ENCODE results near the gene PIGK. TPM values are rescaled to one million over a fixed set of nuclear protein-coding genes. Genes with fewer than 3 reads are reported as not detected.
A peak's percentile ranks its signal among the peaks of the same experiment; 100 is the strongest.

Gene PIGK
- total RNA-seq (10 to 100 TPM; 24.3 to 42.4 (median 28.3) TPM), polyA plus RNA-seq (10 to 100 TPM in 1 of 2 donors, 1 to 10 TPM in 1; 6.2 to 16.1 TPM)
- long read RNA-seq, donor 1, full-length matches to known transcripts = 30 of 37 reads
- long read RNA-seq, donor 1, partial matches to known transcripts = 2 of 37 reads
- long read RNA-seq, donor 1, other reads (novel, unspliced or antisense) = 5 of 37 reads
- long read RNA-seq, donor 2, full-length matches to known transcripts = 70 of 83 reads
- long read RNA-seq, donor 2, partial matches to known transcripts = 0 of 83 reads
- long read RNA-seq, donor 2, other reads (novel, unspliced or antisense) = 13 of 83 reads
- long read RNA-seq, donor 3, full-length matches to known transcripts = 27 of 29 reads
- long read RNA-seq, donor 3, partial matches to known transcripts = 1 of 29 reads
- long read RNA-seq, donor 3, other reads (novel, unspliced or antisense) = 1 of 29 reads

GRCh38 chr1:77219166-77219887, at the start of gene PIGK:
Gene PIGK (minus strand): TSS chr1:77219430. CDS start chr1:77219402, 28 bp downstream.
- no peak for TF ChIP-seq POLR2A (IDR thresholded peaks at IDR 0.05)
- TF ChIP-seq, protein P1, sequence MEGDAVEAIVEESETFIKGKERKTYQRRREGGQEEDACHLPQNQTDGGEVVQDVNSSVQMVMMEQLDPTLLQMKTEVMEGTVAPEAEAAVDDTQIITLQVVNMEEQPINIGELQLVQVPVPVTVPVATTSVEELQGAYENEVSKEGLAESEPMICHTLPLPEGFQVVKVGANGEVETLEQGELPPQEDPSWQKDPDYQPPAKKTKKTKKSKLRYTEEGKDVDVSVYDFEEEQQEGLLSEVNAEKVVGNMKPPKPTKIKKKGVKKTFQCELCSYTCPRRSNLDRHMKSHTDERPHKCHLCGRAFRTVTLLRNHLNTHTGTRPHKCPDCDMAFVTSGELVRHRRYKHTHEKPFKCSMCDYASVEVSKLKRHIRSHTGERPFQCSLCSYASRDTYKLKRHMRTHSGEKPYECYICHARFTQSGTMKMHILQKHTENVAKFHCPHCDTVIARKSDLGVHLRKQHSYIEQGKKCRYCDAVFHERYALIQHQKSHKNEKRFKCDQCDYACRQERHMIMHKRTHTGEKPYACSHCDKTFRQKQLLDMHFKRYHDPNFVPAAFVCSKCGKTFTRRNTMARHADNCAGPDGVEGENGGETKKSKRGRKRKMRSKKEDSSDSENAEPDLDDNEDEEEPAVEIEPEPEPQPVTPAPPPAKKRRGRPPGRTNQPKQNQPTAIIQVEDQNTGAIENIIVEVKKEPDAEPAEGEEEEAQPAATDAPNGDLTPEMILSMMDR (IDR thresholded peaks at IDR 0.05) = peak in 1 of 12 donors; percentile 16
- intact Hi-C loops (cut with DNase I) = no loop called here
- peak within 1 kb of the TSS; percentile 48 to 89 (median 73) for H3K4me3 ChIP-seq
- H3K4me1 ChIP-seq = peaks cover 0 to 15% (median 10%) of the 10 kb centered on the region in 12 donors
- 0 to 1% (median 1%) methylated on average over 25 to 31 of the region's 31 CpGs for WGBS, 4 donors
- no peaks in the 10 kb centered on the region for H3K36me3 ChIP-seq
- peak within 1 kb of the TSS; percentile 11 to 90 (median 81) for H3K27ac ChIP-seq
- DNase-seq = peak; percentile 84 to 92 (median 91)
- H3K9me3 ChIP-seq = no peaks in the 10 kb centered on the region
- peak; percentile 97 to 99 (median 98) for ATAC-seq
- H3K27me3 ChIP-seq = no peaks in the 10 kb centered on the region

DNA sequence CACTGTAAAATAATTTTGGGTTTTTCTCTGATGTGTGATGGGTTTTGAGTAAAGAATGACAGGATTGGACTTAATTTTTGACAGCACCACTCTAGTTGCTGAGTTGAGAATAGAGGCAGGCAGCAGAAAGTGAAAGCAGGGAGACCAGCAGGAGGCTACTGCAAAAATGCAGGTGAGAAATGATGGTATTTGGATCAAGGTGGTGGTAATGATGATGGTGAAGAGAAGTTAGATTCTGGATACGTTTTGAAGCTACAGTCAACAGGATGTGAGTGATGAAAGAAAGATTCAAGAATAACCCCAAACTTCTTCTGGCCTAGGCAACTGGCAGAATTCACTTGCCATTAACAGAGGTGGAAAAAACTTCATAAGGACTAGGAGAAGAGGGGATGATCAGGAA, 47.8 kb upstream of the PIGK start:
- TF ChIP-seq, protein P1 (IDR thresholded peaks at IDR 0.05) = no peak
- TF ChIP-seq POLR2A (IDR thresholded peaks at IDR 0.05) = no peak

DNA sequence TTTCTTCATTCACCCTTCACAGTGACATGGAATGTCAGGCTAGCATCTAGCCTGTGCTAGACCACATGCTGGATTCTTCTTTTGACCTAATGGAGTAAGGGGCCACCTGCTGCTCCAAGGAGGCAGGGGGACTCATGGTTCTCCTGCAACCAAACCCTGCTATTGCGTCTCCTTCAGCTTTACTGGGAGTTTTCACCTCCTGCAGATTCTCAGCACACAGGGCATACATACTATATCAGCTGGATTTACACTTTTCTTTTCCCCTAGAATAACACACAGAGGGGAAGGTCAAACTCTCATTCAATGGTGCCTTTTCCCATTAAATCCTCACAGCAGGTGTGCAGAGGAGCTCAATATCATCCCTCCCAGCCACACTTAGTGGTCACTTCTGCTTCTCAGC, 46.0 kb upstream of the PIGK start:
- H3K4me1 ChIP-seq = no peaks in the 10 kb centered on the region
- no peak for DNase-seq
- ATAC-seq = no peak
- intact Hi-C loops (cut with DNase I) = no loop called here
- H3K9me3 ChIP-seq = no peaks in the 10 kb centered on the region
- 33 to 47% (median 42%) methylated on average over 1 of the region's 1 CpG for WGBS, 4 donors
- peaks cover 0 to 11% (median 0%) of the 10 kb centered on the region in 9 donors for H3K27me3 ChIP-seq
- TF ChIP-seq POLR2A (IDR thresholded peaks at IDR 0.05) = no peak
- TF ChIP-seq, protein P1 (IDR thresholded peaks at IDR 0.05) = no peak
- H3K27ac ChIP-seq = no peak overlapping the region
- no peaks in the 10 kb centered on the region for H3K36me3 ChIP-seq
- H3K4me3 ChIP-seq = no peak overlapping the region

More for the DNA sequence above, 47.8 kb upstream of the PIGK start:
- H3K27me3 ChIP-seq = peaks cover 0 to 11% (median 0%) of the 10 kb centered on the region in 9 donors
- DNase-seq (no peak), ATAC-seq (no peak)
- WGBS, 4 donors = 36 to 51% (median 39%) methylated on average over 1 of the region's 1 CpG
- no peak overlapping the region for H3K4me3 ChIP-seq
- intact Hi-C loops (cut with DNase I) = no loop called here
- no peaks in the 10 kb centered on the region for H3K36me3 ChIP-seq
- no peaks in the 10 kb centered on the region for H3K4me1 ChIP-seq
- no peak overlapping the region for H3K27ac ChIP-seq
- H3K9me3 ChIP-seq = no peaks in the 10 kb centered on the region

DNA sequence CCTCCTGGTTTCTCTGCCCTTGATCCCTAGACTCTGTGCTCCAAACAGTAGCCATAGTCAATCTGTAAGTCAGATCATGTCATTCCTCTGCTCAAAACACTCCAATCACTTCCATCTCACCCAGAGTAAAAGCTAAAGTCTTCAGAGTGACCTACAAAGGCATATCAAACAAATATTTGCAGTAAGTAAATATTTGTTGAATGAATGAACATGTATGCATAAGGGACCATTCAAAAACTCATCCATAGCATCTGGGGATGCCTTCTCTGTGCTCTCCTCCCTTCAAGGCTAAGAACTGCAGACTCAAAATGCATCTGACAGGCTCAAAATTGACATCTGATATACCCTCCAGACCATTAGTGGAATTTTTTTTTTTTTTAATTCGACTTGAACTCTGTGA, 44.5 kb upstream of the PIGK start:
- ATAC-seq = no peak
- TF ChIP-seq, protein P1 (IDR thresholded peaks at IDR 0.05) = no peak
- TF ChIP-seq POLR2A (IDR thresholded peaks at IDR 0.05) = no peak
- Histone ChIP-seq H3K36me3 (no peaks in the 10 kb centered on the region), H3K4me1 (no peaks in the 10 kb centered on the region), H3K4me3 (no peak overlapping the region), H3K27ac (no peak overlapping the region), H3K27me3 (peaks cover 0 to 11% (median 0%) of the 10 kb centered on the region in 9 donors), H3K9me3 (no peaks in the 10 kb centered on the region)
- 52 to 71% (median 62%) methylated on average over 1 of the region's 1 CpG for WGBS, 4 donors
- DNase-seq = no peak
- intact Hi-C loops (cut with DNase I) = no loop called here

Measured in heart left ventricle (tissue), 16 donors.